Cortex of kidney (tissue), 1 donor: ENCODE measurements around the gene XPNPEP2.
"Not testable (repeated sequence)": the region's sequence is repeated elsewhere in the genome, so short reads cannot be mapped to it uniquely, and the experiment has no call there.

ENCODE experiments used
- DNase-seq: peaks from one replicate; lab custom pipeline; 2025; lab: John Stamatoyannopoulos, UW

XPNPEP2 gene

GRCh38 chrX:129720741-129721140 is 18.0 kb upstream of the XPNPEP2 start:
- DNase-seq = no peak

GRCh38 chrX:129721414-129721813 is 17.4 kb upstream of the XPNPEP2 start:
- no peak for DNase-seq

GRCh38 chrX:129721870-129722269 is 16.9 kb upstream of the XPNPEP2 start:
- no peak for DNase-seq

- no peak for DNase-seq
These were observed 15.3 kb upstream of the XPNPEP2 start for GRCh38 chrX:129723511-129723910.

- DNase-seq = no peak
These were observed 14.0 kb upstream of the XPNPEP2 start for GRCh38 chrX:129724754-129725153.

- DNase-seq = no peak
These were observed 12.3 kb upstream of the XPNPEP2 start for GRCh38 chrX:129726307-129727111.

GRCh38 chrX:129728061-129728460 is 10.7 kb upstream of the XPNPEP2 start:
- no peak for DNase-seq

- no peak for DNase-seq
These were observed 7.6 kb upstream of the XPNPEP2 start for GRCh38 chrX:129731228-129731627.

- DNase-seq = no peak
These were observed 5.9 kb upstream of the XPNPEP2 start for GRCh38 chrX:129732857-129733256.

GRCh38 chrX:129733335-129733734 is 5.4 kb upstream of the XPNPEP2 start:
- no peak for DNase-seq

- no peak for DNase-seq
These were observed 2.3 kb upstream of the XPNPEP2 start for GRCh38 chrX:129736491-129736890.

GRCh38 chrX:129737916-129738315 is 863 bp upstream of the XPNPEP2 start:
- DNase-seq = no peak

- no peak for DNase-seq
These were observed 799 bp downstream of the XPNPEP2 start for GRCh38 chrX:129739578-129739977.

GRCh38 chrX:129741880-129742758 is 3.3 kb downstream of the XPNPEP2 start:
- no peak for DNase-seq

- DNase-seq = not testable (repeated sequence)
These were observed 4.0 kb downstream of the XPNPEP2 start for GRCh38 chrX:129742759-129743152.

- DNase-seq = no peak
These were observed 5.0 kb downstream of the XPNPEP2 start for GRCh38 chrX:129743821-129744220.

GRCh38 chrX:129744861-129745321 is 6.1 kb downstream of the XPNPEP2 start:
- no peak for DNase-seq

- DNase-seq = no peak
These were observed 8.0 kb downstream of the XPNPEP2 start for GRCh38 chrX:129746557-129747470.

- no peak for DNase-seq
These were observed 8.8 kb downstream of the XPNPEP2 start for GRCh38 chrX:129747533-129747932.

GRCh38 chrX:129748305-129748704 is 9.5 kb downstream of the XPNPEP2 start:
- DNase-seq = no peak

- no peak for DNase-seq
These were observed 10.3 kb downstream of the XPNPEP2 start for GRCh38 chrX:129749069-129749468.

- DNase-seq = no peak
These were observed 12.2 kb downstream of the XPNPEP2 start for GRCh38 chrX:129750971-129751370.
